Muscle of arm (tissue), 12 donors: Measurements from ENCODE around the gene PAX2. TPM values are rescaled to one million over a fixed set of nuclear protein-coding genes. Genes with fewer than 3 reads are reported as not detected.

Experiments
- DNase-seq: peaks from one replicate; pipeline ENCODE4 v3.0.0-alpha.2; 2013
- polyA plus RNA-seq, 12 donors: library from polyadenylated mRNA; unstranded; fragments of 120-200 nt; gene quantifications; one replicate each; pipeline ENCODE4 v1.2.1, GENCODE V29; 2013; ENCODE audit not compliant: insufficient read length in 12 of 12

Gene PAX2
- polyA plus RNA-seq, 12 donors: 0.03 to 1.5 (median 0.22) TPM; not detected in 7

GRCh38 chr10:100876585-100877460 is 131.4 kb downstream of the PAX2 start:
- no peak for DNase-seq

DNA sequence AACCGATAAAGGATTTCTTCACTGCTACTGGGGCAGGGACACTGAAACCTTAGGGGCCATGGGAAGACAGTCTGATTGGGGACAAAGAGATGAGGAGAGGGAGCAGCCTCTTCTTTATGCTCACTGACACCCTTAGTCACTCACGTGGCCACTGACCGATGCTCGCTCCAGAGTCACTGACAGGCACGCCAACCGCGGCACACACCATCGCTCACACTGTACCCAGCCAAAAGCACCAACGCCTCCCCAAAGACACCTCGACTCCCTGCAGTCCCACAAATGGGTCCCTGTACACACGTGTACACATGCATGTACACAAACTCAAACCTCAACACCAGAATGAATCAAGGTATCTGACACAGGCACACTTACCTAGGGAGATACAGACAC is 132.1 kb downstream of the PAX2 start:
- no peak for DNase-seq

- peak; percentile 75 for DNase-seq
Observed at GRCh38 chr10:100878291-100878910, 133.0 kb downstream of the PAX2 start.

Other genes starting within 250 kb of the PAX2 start
- gene SEC31B, start 225.7 kb upstream of the PAX2 start, polyA plus RNA-seq: 10 to 100 TPM in 6 of 12 donors, 1 to 10 TPM in 5, not detected in 1; 4.9 to 30.1 (median 11.3) TPM
- 100 to 1,000 TPM in 7 of 12 donors, 10 to 100 TPM in 4, not detected in 1; 93.3 to 124 (median 102) TPM for gene NDUFB8, start 215.7 kb upstream of the PAX2 start, polyA plus RNA-seq
- gene HIF1AN, start 209.6 kb upstream of the PAX2 start, polyA plus RNA-seq: 10 to 100 TPM in 11 of 12 donors, not detected in 1; 27.1 to 46.3 (median 40.6) TPM
- gene SLF2, start 167.4 kb downstream of the PAX2 start, polyA plus RNA-seq: 100 to 1,000 TPM in 4 of 12 donors, 10 to 100 TPM in 7, not detected in 1; 58.1 to 130 (median 89.5) TPM
- gene SEMA4G, start 223.9 kb downstream of the PAX2 start, polyA plus RNA-seq: 10 to 100 TPM in 2 of 12 donors, 1 to 10 TPM in 9, not detected in 1; 5.1 to 64.2 (median 6.4) TPM
- gene MRPL43, start 241.9 kb downstream of the PAX2 start, polyA plus RNA-seq: 10 to 100 TPM in 11 of 12 donors, not detected in 1; 51.2 to 82.6 (median 60.8) TPM
- gene TWNK, start 242.0 kb downstream of the PAX2 start, polyA plus RNA-seq: 10 to 100 TPM in 5 of 12 donors, 1 to 10 TPM in 6, not detected in 1; 5.7 to 11.2 (median 9.7) TPM